Measurements from ENCODE around the gene HBS1L.

HBS1L gene

GRCh38 chr6:135033238-135033637 is 21.4 kb downstream of the HBS1L start:
- DNase-seq: no peak

DNA sequence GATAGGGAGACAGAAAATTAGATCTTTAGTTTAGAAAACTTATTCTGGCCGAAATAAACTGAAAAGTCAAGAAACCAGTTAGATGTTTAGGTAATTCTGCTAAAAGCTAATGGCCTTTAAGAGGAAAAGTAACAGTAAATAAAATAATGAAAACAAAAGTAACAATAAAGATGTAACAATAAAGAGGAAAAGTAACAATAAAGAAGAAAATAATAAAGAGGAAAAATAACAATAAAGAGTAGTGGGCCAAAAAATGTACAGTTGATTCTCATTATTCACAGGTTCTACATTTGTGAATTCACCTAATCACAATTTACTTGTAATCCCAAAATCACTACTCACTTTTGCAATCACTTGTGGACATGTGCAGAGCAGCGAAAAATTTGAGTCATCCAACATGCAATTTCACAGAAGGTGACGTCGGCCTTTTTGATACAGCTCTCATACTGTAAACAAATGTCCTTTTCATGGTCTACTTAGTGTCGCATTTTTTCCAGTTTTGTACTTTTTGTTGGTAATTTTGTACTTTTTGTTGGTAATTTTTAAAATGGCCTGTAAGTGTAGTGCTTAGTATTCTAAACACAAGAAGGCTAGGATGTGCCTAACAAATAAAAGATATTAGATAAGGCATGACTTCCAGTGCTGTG is 24.0 kb downstream of the HBS1L start:
- DNase-seq: no peak

DNA sequence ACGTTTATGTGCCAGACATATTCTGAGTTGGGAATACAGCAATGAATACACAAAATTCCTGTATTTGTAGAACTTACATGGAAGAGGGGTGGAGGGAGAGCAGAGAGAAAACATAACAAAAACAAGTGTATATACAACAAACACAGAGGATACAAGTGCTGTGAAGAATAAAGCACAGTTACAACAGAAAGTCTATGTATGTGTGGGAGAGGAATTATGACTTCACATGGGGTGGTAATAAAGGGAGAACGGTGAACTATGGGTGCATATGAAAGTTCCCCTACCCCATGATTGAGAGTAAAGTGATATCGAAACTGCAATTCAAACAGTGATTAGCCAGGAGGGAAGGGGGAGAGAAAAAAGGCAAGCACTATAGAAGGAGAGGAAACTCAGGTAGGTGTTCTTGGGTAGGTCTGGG is 24.6 kb downstream of the HBS1L start:
- no peak for DNase-seq

GRCh38 chr6:135025775-135026174 is 28.8 kb downstream of the HBS1L start:
- no peak for DNase-seq

DNA sequence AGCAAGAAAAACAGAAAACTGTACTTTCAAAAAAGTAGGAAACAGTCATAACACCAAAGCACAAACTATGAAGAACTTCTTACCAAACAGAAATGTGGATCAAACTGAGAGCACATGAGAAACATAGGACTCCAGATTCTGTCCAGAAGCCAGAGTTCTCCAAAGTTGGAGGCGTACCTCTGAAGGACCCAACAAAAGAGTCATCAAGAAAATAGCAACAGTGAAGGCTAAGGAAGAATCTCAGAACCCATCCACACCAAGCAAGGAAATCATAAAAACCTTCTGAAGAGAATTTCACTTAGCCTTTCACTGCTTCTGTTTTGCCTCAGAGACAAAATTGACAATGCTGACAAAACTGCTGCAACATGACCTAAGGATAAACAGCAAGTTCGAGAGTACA is 29.4 kb downstream of the HBS1L start:
- DNase-seq: no peak

- no peak for DNase-seq
Observed at GRCh38 chr6:135022050-135022697, 32.4 kb downstream of the HBS1L start.

DNA sequence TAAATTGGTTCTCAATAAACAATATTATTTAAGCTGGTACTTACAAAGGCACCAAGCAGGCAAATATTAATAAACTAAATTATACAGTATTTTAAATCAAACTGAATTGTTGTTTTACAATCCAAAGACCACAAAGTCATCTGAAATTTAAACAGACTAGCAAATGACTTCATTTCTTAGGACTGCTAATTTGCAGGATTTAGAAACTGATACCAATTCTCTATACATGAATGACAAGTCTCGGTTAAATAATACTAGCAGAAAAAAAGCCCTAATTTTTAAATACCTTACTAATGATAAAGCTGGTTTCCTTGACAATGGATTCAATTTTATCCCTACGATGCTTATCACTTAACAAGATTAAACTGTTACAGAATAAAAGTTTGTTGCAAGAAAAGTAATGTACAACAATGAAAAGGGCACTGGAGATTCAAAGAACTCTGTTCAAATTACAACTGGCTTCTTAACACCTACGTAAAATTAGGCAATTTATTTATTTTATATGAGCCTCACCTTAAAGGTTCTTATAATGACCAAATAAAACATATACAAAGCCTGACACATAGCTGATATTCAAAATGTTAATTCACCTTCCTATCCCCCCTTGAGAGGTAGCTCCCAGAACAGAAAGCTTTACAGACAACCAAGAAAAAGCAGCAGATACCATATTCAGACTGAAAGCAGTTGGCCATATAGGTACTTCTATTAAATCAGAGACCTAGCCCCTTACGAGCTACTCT is 33.1 kb downstream of the HBS1L start:
- DNase-seq: no peak

- no peak for DNase-seq
Observed at GRCh38 chr6:135018941-135019340, 35.7 kb downstream of the HBS1L start.

DNA sequence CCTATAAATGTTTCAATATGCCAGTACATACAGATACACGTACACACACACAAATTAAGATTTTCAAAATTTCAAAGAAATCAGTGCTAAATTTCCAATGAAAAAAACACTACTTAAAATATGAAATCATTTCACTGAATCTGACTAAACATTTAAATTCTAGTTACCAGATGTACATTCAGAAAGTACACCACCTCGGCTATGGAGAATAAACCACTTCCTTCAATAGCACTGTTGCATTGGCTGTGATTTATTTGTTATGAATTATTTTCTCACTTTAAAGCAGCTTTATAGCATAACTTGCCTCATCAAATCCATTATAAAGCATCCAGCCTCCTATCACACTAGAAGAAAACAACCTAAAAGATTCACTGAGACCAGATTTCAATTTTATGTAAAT is 36.6 kb downstream of the HBS1L start:
- no peak for DNase-seq

GRCh38 chr6:135014353-135014832 is 40.2 kb downstream of the HBS1L start:
- DNase-seq: no peak

DNA sequence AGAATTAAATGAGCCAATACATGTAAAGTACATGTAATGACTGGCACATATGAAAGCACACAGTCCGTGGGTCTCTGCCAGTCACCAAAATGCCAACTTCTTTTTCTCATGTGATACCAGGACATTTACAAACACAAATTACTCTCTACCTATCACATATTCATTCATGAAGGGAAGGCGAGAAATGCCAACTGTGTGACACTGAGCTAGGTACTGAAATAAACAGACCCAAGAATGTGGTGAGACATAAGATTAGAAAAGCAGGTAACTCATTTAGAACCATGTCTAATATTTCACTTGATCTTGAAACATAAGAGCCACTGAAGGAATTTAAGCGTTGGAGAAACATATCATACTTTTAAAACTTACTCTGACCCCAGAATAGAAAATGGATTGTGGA is 41.4 kb downstream of the HBS1L start:
- DNase-seq: no peak

DNA sequence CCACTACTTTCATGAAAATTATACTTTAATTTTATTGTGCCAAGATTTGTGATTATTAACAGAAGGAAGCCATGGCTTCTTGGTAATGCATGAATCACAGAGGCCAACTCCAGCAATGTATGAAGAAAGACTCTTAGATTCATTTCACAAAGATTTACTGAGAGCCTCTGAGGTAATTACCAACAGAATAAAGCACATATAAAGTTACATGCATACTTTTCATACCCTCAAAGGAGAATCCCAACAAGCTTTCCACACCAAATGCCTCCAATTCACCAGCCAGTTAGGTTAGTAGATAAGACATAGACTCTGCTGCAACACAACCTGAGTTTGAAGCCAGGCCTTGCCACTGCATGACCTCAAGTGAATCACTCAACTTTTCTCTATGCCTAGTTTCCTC is 41.9 kb downstream of the HBS1L start:
- no peak for DNase-seq

GRCh38 chr6:135012349-135012748 is 42.3 kb downstream of the HBS1L start:
- no peak for DNase-seq

DNA sequence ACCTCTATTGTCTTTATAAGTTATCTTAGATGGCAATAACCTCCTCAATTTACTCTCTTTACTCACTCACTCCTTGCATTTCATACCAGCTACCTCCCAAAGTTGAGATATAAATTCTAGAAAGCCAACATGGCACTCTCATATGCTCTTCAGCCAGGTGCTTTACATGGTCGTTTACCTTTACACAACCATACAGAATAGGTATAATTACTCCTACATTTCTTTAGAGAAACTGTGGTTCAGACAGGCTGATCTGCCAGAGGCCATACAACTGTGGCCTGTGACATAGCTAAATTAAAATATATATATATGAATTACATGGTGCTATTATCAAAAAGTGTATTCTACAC is 45.7 kb downstream of the HBS1L start:
- DNase-seq: no peak

DNA sequence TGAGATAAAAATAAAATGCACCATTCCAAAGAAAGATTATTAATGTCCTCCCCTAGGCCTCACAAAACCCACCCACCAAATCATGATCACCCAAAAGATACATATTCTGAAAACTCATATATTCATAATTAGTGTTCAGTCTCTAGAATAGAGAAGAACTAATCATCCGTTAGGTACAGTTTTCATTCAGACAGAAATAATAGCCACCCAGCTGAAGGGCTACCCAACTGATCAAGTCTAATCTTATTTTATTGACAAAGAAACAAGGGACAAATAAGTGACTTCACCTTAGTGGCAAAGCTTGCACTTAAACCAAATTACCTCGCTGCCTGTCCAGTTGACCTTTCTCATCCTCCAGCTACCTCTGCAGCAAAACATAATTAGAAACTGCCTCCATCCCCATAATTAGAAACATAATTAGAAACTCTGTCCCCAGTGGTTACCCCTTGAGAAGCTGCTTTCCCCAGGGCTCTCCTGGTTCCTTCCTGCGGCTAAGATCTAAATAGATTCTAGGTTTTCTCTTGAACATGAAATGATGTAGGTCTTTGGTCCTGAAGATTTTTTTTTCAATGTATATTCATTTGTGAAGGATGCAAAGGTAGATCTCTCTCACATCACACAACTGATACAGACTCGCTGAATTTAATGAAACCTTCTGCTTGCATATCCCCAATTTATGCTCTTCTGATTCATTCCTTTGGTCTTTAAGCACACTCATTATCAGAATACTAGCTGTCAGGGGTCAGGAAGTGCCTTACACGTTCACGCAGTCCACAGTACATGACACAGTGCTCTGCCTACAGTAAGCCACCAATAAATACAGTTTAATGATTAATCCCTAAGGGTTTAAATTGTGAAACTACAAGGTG is 46.3 kb downstream of the HBS1L start:
- DNase-seq: no peak

GRCh38 chr6:135006386-135006914 is 48.2 kb downstream of the HBS1L start:
- DNase-seq: no peak

DNA sequence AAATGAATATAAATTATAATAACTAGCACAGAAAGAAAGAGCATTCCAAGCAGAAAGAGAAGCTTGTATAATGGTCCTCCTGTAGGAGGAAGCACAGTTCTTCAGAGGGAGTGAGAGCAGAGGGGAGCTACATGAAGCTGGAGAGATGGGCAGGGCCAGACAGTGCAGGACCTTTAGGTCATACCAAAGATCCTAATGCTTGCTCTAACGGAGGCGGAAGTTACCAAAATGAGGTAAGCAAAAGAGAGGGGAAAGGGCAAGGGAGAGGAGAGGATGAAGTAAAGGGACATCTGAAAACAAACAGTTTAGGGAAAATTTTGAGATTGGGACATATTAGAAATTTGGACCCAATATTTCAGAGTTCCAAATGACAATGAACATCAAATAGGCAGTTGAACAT is 50.2 kb downstream of the HBS1L start:
- no peak for DNase-seq

DNA sequence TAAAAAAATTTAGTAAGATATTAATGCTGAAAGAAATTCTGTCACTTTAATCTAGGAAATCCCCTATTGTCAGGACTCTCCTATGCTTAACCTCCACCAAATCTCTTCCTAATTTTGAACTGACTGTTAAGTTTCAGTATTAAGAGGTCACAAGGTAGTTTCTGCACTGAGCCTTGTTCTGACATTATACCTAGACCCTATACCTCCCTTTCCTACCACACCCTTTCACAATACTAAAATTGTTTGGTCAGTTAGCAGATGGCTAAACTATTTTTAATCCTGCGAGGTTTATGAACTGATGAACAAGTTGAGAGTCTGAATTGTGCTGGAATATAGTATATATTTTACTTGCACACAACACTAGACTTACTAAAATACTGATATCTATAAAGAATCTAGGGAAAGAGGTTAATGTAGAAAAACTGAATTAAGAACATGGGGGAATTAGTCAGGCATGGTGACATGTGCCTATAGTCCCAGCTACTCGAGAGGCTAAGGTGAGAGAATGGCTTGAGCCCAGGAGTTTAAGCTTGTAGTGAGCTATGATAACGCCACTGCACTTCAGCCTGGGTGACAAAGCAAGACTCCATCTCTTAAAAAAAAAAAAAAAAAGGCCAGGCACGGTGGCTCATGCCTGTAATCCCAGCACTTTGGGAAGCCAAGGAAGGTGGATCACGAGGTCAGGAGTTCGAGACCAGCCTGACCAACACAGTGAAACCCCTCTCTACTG is 51.5 kb downstream of the HBS1L start:
- no peak for DNase-seq

- DNase-seq: no peak
Observed at GRCh38 chr6:135002229-135002844, 52.3 kb downstream of the HBS1L start.

DNA sequence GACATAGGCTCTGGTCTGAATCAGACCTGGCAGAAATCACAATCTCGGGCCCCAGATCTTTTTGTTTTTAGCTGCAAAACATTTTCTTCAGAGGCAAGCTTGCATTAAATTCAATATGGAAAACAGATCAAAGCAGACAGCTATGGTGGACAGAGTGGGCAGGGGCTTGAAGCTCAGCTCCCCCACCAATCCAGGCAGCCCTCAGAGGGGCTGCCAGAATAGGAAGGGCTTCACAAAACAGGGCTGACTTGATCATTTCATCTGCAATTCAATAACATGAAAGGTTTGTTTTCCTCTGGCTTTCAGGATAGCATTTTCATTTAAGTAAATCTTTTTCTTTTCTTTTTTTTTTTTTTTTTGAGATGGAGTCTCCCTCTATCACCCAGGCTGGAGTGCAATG is 55.5 kb downstream of the HBS1L start:
- DNase-seq: no peak

DNA sequence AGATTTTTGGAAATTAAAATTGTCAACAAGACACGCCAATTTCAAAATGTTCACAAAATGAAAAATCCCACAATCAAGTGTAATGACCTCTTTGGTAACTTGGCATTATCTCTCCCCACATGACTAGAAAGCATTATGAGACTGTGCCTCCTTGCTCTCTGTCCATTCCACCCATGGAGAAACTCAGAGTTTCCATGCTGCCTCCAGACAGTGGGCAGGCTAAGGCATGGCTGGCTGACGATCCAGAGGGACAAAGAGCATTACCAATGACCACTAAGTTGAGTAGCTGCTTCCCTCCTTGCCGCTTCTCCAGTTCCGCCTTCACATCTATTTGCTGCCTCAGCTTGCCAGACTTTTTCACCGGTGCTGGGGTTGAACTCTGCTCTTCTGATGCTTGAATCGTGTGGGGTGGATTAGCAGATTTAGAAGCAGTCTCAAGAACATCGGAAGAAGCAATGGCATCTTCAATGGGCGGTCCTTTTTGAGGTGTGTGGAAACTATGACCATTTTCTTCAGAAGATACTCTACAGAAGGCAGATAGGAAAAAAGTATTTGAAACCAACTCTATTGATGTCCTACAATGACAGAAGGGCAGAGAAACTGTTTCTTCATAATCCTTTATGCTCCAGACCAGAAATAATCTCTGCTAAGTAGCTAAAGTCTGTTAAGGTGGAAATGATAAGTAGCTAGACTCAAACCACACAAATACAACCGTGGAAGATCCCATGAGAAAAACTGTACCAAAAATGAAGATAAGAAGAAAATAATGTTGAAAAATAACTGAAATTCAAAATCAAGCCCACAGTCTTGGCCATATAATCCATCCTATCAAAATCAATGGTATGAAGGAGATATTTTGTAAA is 57.3 kb downstream of the HBS1L start:
- DNase-seq: no peak

All from COR-L47 (cell line).